Endothelial cell of umbilical vein (primary cell): ENCODE measurements around the gene AP4M1.

Experiments used
- CTCF ChIP-seq, 2 donors: IDR thresholded peaks; 1 replicate in 1 of 2; 2 replicates in 1 of 2; pipeline ENCODE4 v1.5.1; 2011; ENCODE audit warnings: low read length in 2 of 2, mild to moderate bottlenecking in 2 of 2, moderate library complexity in 2 of 2, control low read depth in 1 of 2, inconsistent platforms in 1 of 2, low read depth in 1 of 2; ENCODE audit not compliant: insufficient read depth in 1 of 2; ENCODE audit errors: extremely low read depth in 1 of 2
- POLR2A ChIP-seq: IDR thresholded peaks from 2 replicates; pipeline ENCODE4 v1.6.1; 2012; ENCODE audit warnings: low read depth, mild to moderate bottlenecking, control low read depth, low read length

GRCh38 chr7:100148225-100148558, 46.7 kb downstream of the AP4M1 start:
- TF ChIP-seq CTCF (IDR thresholded peaks at IDR 0.05; ENCODE audit: extremely low read depth in 1 of 2, insufficient read depth in 1 of 2, low read depth in 1 of 2, low read length in 2 of 2) (no peak), POLR2A (no peak)
